PC-3 (cell line): ENCODE results near the gene DNAH17.

ENCODE experiments used
- CTCF ChIP-seq: fragments of 300-600 bp; sonication (generic); conservative IDR thresholded peaks from 2 replicates; pipeline ENCODE4 v1.5.1; 2017; ENCODE audit warnings: antibody characterized with exemption, low read depth, mild to moderate bottlenecking, low read length
- EZH2 ChIP-seq: fragments of 300-600 bp; sonication (generic); IDR thresholded peaks from one replicate; pipeline ENCODE4 v1.6.1; 2017; ENCODE audit warnings: antibody characterized with exemption, mild to moderate bottlenecking, low read length; ENCODE audit not compliant: unreplicated experiment
- EZH2phosphoT487 ChIP-seq: fragments of 300-600 bp; sonication (generic); IDR thresholded peaks from 2 replicates; pipeline ENCODE4 v1.6.1; 2018; ENCODE audit warnings: mild to moderate bottlenecking, antibody characterized with exemption, low read length, borderline replicate concordance

GRCh38 chr17:78528541-78528940 lies 48.7 kb downstream of the DNAH17 start:
- TF ChIP-seq EZH2 (no peak), CTCF (no peak), EZH2phosphoT487 (no peak)
